Mammary epithelial cell (primary cell): ENCODE results near the gene PSMA6.

Source experiments
- EZH2 ChIP-seq: IDR thresholded peaks from 2 replicates; pipeline ENCODE4 v1.6.1; 2012; ENCODE audit warnings: low read length, inconsistent platforms, borderline replicate concordance
- TF ChIP-seq, protein P1 (sequence below), 2 donors: IDR thresholded peaks in 1 of 2; conservative IDR thresholded peaks in 1 of 2; 2 replicates each; pipeline ENCODE4 v1.5.1; 2011 to 2012; ENCODE audit warnings: inconsistent platforms in 2 of 2, low read length in 2 of 2, mild to moderate bottlenecking in 2 of 2, control low read depth in 1 of 2, low read depth in 1 of 2; ENCODE audit not compliant: insufficient read depth in 1 of 2; ENCODE audit errors: extremely low read depth in 1 of 2

DNA sequence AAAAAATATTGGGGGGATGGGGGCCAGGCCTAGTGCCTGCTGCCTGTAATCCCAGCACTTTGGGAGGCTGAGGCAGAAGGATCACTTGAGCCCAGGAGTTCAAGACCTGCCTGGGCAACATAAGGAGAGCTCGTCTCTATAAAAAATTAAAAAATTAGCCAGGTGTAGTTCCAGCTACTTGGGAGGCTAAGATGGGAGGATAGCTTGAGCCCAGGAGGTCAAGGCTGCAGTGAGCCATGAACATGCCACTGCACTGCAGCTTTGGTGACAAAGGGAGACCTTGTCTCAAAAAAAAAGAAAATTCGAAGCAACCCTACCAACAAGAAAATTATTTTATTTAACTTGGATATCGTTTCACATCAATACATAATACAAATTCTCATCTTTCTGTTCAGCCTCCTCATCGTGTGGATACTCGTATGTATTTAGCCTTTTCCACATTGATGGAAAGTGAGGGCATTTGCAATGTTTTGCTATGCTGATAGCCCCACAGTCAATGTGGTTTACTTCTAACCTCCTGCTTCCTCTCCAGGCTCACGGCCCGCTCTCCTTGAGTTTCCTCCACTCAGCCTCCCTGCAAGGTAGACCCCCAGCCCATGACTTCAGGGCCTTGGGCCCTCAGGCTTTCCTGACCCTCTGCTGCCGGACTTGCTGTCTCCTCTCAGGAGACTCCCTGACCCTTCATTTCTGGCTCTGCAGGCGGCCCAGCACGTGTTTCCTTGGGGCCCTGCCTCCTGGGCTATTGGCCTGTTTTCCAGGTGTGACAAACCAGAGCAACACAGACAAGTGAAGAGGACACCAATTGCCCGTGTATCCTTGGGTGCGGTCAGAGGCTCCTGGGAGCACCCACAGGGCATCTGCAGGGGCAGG, 57.5 kb downstream of the PSMA6 start:
- TF ChIP-seq, protein P1, sequence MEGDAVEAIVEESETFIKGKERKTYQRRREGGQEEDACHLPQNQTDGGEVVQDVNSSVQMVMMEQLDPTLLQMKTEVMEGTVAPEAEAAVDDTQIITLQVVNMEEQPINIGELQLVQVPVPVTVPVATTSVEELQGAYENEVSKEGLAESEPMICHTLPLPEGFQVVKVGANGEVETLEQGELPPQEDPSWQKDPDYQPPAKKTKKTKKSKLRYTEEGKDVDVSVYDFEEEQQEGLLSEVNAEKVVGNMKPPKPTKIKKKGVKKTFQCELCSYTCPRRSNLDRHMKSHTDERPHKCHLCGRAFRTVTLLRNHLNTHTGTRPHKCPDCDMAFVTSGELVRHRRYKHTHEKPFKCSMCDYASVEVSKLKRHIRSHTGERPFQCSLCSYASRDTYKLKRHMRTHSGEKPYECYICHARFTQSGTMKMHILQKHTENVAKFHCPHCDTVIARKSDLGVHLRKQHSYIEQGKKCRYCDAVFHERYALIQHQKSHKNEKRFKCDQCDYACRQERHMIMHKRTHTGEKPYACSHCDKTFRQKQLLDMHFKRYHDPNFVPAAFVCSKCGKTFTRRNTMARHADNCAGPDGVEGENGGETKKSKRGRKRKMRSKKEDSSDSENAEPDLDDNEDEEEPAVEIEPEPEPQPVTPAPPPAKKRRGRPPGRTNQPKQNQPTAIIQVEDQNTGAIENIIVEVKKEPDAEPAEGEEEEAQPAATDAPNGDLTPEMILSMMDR (conservative IDR thresholded peaks at IDR 0.05 in 1 of 2, IDR thresholded peaks at IDR 0.05 in 1 of 2; ENCODE audit: extremely low read depth in 1 of 2, insufficient read depth in 1 of 2, low read depth in 1 of 2, low read length in 2 of 2) = no peak
- no peak for TF ChIP-seq EZH2
